Endothelial cell (in vitro differentiated cells): Measurements from ENCODE around the gene MARCHF11. TPM values are rescaled to one million over a fixed set of nuclear protein-coding genes. Genes with fewer than 3 reads are reported as not detected.

ENCODE experiments used
- DNase-seq: peaks from one replicate; pipeline ENCODE4 v3.0.0; 2021; ENCODE audit warnings: low spot score
- H3K27ac Mint-ChIP-seq: one replicate; pipeline ENCODE4 v1.8.0; 2021; ENCODE audit warnings: mixed read lengths, inconsistent platforms; ENCODE audit not compliant: unreplicated experiment
- H3K27me3 Mint-ChIP-seq: one replicate; pipeline ENCODE4 v1.8.0; 2021; ENCODE audit warnings: mild to moderate bottlenecking, moderate library complexity, mixed read lengths, inconsistent platforms; ENCODE audit not compliant: unreplicated experiment
- H3K36me3 Mint-ChIP-seq: one replicate; pipeline ENCODE4 v1.8.0; 2021; ENCODE audit warnings: mild to moderate bottlenecking, low read depth, mixed read lengths, inconsistent platforms; ENCODE audit not compliant: unreplicated experiment
- H3K4me1 Mint-ChIP-seq: one replicate; pipeline ENCODE4 v1.8.0; 2021; ENCODE audit warnings: mild to moderate bottlenecking, mixed read lengths, inconsistent platforms; ENCODE audit not compliant: unreplicated experiment
- H3K4me3 Mint-ChIP-seq: one replicate; pipeline ENCODE4 v1.8.0; 2021; ENCODE audit warnings: mild to moderate bottlenecking, mixed read lengths, inconsistent platforms; ENCODE audit not compliant: unreplicated experiment
- H3K9me3 Mint-ChIP-seq: one replicate; pipeline ENCODE4 v1.8.0; 2021; ENCODE audit warnings: mixed read lengths, inconsistent platforms; ENCODE audit not compliant: unreplicated experiment
- CTCF ChIP-seq: fragments of 200-600 bp; sonication (generic); IDR thresholded peaks from one replicate; pipeline ENCODE4 v1.5.0; 2021; ENCODE audit warnings: antibody characterized with exemption; ENCODE audit not compliant: unreplicated experiment
- total RNA-seq: library from RNA; stranded (reverse); fragmentation: NEBNext Ultra II Directional; extraction: Animal tissue kit (Norgen Biotek cat#: 25700); gene quantifications from one replicate; pipeline ENCODE4 v1.2.1, GENCODE V29; 2021; ENCODE audit not compliant: unreplicated experiment

MARCHF11 gene
- total RNA-seq, 1 donor from 2014 or later = 2.2 TPM

- H3K27ac Mint-ChIP-seq = no peak overlapping the region
- no peak overlapping the region for H3K4me3 Mint-ChIP-seq
- no peaks in the 10 kb centered on the region for H3K36me3 Mint-ChIP-seq
- H3K27me3 Mint-ChIP-seq = no peaks in the 10 kb centered on the region
- no peak for DNase-seq
- TF ChIP-seq CTCF = no peak
- H3K9me3 Mint-ChIP-seq = no peaks in the 10 kb centered on the region
- no peaks in the 10 kb centered on the region for H3K4me1 Mint-ChIP-seq
Measured at GRCh38 chr5:16051246-16051755, 128.3 kb downstream of the MARCHF11 start.

- Mint-ChIP-seq H3K36me3 (no peaks in the 10 kb centered on the region), H3K27ac (no peak overlapping the region)
Measured at GRCh38 chr5:16050414-16050813, 129.2 kb downstream of the MARCHF11 start.

GRCh38 chr5:16049761-16050160, 129.8 kb downstream of the MARCHF11 start:
- TF ChIP-seq CTCF = no peak
- H3K36me3 Mint-ChIP-seq = no peaks in the 10 kb centered on the region
- no peak for DNase-seq

More at GRCh38 chr5:16050414-16050813, 129.2 kb downstream of the MARCHF11 start:
- no peak for TF ChIP-seq CTCF
- H3K4me1 Mint-ChIP-seq = no peaks in the 10 kb centered on the region
- H3K4me3 Mint-ChIP-seq = no peak overlapping the region
- no peak for DNase-seq
- no peaks in the 10 kb centered on the region for H3K27me3 Mint-ChIP-seq
- no peaks in the 10 kb centered on the region for H3K9me3 Mint-ChIP-seq

GRCh38 chr5:16048132-16048531, 131.5 kb downstream of the MARCHF11 start:
- no peak for TF ChIP-seq CTCF
- DNase-seq = no peak
- no peaks in the 10 kb centered on the region for H3K4me1 Mint-ChIP-seq
- H3K36me3 Mint-ChIP-seq = no peaks in the 10 kb centered on the region
- no peaks in the 10 kb centered on the region for H3K9me3 Mint-ChIP-seq
- no peaks in the 10 kb centered on the region for H3K27me3 Mint-ChIP-seq
- H3K27ac Mint-ChIP-seq = no peak overlapping the region
- H3K4me3 Mint-ChIP-seq = no peak overlapping the region

More at GRCh38 chr5:16049761-16050160, 129.8 kb downstream of the MARCHF11 start:
- Mint-ChIP-seq H3K27ac (no peak overlapping the region), H3K4me1 (no peaks in the 10 kb centered on the region), H3K27me3 (no peaks in the 10 kb centered on the region), H3K4me3 (no peak overlapping the region), H3K9me3 (no peaks in the 10 kb centered on the region)

GRCh38 chr5:16043349-16043965, 136.1 kb downstream of the MARCHF11 start:
- TF ChIP-seq CTCF = no peak
- Mint-ChIP-seq H3K36me3 (no peaks in the 10 kb centered on the region), H3K27ac (no peak overlapping the region), H3K27me3 (no peaks in the 10 kb centered on the region), H3K4me1 (no peaks in the 10 kb centered on the region), H3K4me3 (no peak overlapping the region), H3K9me3 (no peaks in the 10 kb centered on the region)
- DNase-seq = no peak
